ENCODE data around the gene SLC25A29. TPM values are rescaled to one million over a fixed set of nuclear protein-coding genes. Genes with fewer than 3 reads are reported as not detected.
"Not testable (repeated sequence)": the region's sequence is repeated elsewhere in the genome, so short reads cannot be mapped to it uniquely, and the experiment has no call there.

Gene SLC25A29
- total RNA-seq, 1 donor from 2014 or later, result 57.0 TPM

DNA sequence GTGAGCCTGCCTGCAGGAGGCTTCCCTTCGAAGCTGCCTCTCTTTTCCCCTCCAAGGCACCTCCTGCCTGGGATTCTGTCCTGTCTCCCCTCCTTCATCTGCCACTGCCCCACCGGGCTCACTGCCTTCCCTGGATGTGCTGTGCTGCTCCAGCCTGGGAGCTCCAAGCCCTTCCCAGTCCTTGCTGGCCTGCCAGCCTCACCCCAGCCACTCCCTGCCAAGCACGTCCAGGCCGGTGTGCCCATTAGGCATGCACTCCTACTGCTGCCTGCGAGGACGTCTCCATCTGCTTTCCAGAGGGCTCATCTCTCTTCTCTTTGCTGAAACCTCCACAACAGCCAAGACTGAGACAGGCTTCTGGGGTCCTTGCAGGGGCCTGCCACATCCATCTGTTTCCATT lies 8.5 kb upstream of the SLC25A29 start:
- H3K4me1 Mint-ChIP-seq (ENCODE audit: unreplicated experiment), result peaks cover 15% of the 10 kb centered on the region
- H3K36me3 Mint-ChIP-seq (ENCODE audit: unreplicated experiment), result no peaks in the 10 kb centered on the region
- H3K27ac Mint-ChIP-seq (ENCODE audit: unreplicated experiment), result no peak overlapping the region
- no peak overlapping the region for H3K4me3 Mint-ChIP-seq (ENCODE audit: unreplicated experiment)
- no peak for DNase-seq (ENCODE audit: extremely low spot score, unreplicated experiment)
- TF ChIP-seq, protein P1, sequence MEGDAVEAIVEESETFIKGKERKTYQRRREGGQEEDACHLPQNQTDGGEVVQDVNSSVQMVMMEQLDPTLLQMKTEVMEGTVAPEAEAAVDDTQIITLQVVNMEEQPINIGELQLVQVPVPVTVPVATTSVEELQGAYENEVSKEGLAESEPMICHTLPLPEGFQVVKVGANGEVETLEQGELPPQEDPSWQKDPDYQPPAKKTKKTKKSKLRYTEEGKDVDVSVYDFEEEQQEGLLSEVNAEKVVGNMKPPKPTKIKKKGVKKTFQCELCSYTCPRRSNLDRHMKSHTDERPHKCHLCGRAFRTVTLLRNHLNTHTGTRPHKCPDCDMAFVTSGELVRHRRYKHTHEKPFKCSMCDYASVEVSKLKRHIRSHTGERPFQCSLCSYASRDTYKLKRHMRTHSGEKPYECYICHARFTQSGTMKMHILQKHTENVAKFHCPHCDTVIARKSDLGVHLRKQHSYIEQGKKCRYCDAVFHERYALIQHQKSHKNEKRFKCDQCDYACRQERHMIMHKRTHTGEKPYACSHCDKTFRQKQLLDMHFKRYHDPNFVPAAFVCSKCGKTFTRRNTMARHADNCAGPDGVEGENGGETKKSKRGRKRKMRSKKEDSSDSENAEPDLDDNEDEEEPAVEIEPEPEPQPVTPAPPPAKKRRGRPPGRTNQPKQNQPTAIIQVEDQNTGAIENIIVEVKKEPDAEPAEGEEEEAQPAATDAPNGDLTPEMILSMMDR (IDR thresholded peaks at IDR 0.05), result no peak
- no peaks in the 10 kb centered on the region for H3K9me3 Mint-ChIP-seq (ENCODE audit: unreplicated experiment)
- H3K27me3 Mint-ChIP-seq (ENCODE audit: unreplicated experiment), result no peaks in the 10 kb centered on the region

DNA sequence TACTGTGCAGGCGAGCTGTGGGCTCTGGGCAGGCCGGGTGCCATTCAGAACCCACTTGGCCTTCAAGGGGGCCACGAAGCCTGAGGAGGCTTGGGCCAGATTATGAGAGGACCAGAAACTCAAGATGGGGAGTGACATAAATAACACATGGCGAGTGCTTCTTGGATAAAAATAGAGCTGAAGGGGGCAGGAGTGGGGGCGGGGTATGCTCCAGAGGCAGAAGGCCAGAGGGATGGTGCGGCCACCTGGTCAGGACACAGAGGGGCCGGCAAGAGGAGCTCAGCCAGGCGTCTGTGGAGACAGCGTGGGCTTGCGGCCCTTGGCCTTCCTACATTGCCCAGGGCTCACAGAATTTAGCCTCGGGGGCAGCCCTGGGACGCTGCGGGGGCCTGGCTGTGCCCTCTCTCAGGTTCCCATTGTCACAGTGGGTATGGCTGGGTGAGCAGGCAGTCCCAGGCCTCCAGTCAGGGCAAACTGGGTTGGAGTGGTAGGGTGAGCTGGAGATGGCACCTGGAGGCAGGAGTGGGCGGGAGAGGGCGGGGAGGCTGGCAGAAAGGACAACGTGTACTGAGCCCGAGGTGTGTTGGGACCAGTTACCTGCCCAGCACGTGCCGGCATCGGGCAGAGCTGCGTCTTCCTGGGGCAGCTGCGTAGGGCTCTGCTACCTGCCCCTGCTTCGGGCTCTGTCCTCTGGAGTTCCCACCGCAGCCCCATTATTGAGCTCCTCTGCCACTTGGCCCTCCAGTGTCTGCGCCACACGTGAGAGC lies 7.4 kb upstream of the SLC25A29 start:
- H3K4me3 Mint-ChIP-seq (ENCODE audit: unreplicated experiment), result no peak overlapping the region
- H3K27me3 Mint-ChIP-seq (ENCODE audit: unreplicated experiment), result no peaks in the 10 kb centered on the region
- peaks cover 21% of the 10 kb centered on the region for H3K4me1 Mint-ChIP-seq (ENCODE audit: unreplicated experiment)
- no peaks in the 10 kb centered on the region for H3K36me3 Mint-ChIP-seq (ENCODE audit: unreplicated experiment)
- no peaks in the 10 kb centered on the region for H3K9me3 Mint-ChIP-seq (ENCODE audit: unreplicated experiment)
- no peak overlapping the region for H3K27ac Mint-ChIP-seq (ENCODE audit: unreplicated experiment)
- DNase-seq (ENCODE audit: extremely low spot score, unreplicated experiment), result no peak
- TF ChIP-seq, protein P1 (IDR thresholded peaks at IDR 0.05), result no peak

DNA sequence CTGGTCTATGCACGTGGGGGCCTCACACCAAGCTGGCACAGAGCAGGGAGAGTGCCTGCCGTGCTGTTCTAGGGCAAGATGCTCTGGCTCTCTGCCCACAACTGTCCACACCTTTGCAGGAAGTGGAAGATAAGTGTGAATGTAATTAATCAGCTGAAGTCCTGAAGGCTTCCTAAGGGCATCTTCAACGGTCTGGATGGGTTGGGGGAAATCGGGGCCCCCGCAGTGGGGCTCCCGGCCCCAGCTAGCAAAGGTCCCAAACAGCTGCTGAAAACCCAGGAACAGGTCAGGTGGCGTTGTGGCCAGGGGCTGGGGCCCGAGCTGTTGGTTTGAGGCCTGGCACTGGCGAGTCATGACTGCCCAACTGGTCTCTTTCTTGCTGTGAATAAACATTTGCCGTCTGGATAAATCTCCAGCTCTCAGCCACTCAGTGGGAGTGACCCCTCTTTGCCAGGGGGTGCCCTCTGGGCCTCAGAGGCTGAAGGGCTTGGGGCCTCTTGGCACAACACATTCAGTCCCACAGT lies 6.7 kb upstream of the SLC25A29 start:
- no peak overlapping the region for H3K27ac Mint-ChIP-seq (ENCODE audit: unreplicated experiment)
- TF ChIP-seq, protein P1 (IDR thresholded peaks at IDR 0.05), result no peak
- H3K9me3 Mint-ChIP-seq (ENCODE audit: unreplicated experiment), result no peaks in the 10 kb centered on the region
- no peaks in the 10 kb centered on the region for H3K36me3 Mint-ChIP-seq (ENCODE audit: unreplicated experiment)
- DNase-seq (ENCODE audit: extremely low spot score, unreplicated experiment), result no peak
- H3K27me3 Mint-ChIP-seq (ENCODE audit: unreplicated experiment), result no peaks in the 10 kb centered on the region
- peaks cover 28% of the 10 kb centered on the region for H3K4me1 Mint-ChIP-seq (ENCODE audit: unreplicated experiment)
- no peak overlapping the region for H3K4me3 Mint-ChIP-seq (ENCODE audit: unreplicated experiment)

DNA sequence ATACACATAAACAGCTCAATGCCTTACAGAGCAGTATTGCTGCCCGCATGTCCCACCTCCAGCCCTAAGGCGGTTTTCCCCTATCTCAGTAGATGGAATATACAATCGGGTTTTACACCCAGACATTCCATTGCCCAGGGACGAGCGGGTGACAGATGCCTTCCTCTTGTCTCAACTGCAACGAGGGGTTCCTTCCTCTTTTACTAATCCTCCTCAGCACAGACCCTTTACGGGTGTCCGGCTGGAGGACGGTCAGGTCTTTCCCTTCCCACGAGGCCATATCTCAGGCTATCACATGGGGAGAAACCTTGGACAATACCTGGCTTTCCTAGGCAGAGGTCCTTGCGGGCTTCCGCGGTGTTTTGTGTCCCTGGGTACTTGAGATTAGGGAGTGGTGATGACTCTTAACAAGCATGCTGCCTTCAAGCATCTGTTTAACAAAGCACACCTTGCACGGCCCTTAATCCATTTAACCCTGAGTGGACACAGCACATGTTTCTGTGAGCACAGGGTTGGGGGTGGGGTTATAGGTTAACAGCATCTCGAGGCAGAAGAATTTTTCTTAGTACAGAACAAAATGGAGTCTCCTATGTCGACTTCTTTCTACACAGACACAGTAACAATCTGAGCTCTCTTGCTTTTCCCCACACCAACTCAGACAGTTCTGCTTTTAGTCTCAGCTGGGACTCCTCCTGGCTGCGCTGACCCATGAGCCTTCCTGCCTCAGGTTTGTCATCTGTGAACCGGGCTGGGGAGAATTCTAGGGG lies 6.0 kb upstream of the SLC25A29 start:
- H3K27me3 Mint-ChIP-seq (ENCODE audit: unreplicated experiment); H3K27ac Mint-ChIP-seq (ENCODE audit: unreplicated experiment); DNase-seq (ENCODE audit: extremely low spot score, unreplicated experiment); H3K36me3 Mint-ChIP-seq (ENCODE audit: unreplicated experiment); H3K4me3 Mint-ChIP-seq (ENCODE audit: unreplicated experiment); H3K9me3 Mint-ChIP-seq (ENCODE audit: unreplicated experiment): not testable (repeated sequence)
- H3K4me1 Mint-ChIP-seq (ENCODE audit: unreplicated experiment), result peaks cover 32% of the 10 kb centered on the region

DNA sequence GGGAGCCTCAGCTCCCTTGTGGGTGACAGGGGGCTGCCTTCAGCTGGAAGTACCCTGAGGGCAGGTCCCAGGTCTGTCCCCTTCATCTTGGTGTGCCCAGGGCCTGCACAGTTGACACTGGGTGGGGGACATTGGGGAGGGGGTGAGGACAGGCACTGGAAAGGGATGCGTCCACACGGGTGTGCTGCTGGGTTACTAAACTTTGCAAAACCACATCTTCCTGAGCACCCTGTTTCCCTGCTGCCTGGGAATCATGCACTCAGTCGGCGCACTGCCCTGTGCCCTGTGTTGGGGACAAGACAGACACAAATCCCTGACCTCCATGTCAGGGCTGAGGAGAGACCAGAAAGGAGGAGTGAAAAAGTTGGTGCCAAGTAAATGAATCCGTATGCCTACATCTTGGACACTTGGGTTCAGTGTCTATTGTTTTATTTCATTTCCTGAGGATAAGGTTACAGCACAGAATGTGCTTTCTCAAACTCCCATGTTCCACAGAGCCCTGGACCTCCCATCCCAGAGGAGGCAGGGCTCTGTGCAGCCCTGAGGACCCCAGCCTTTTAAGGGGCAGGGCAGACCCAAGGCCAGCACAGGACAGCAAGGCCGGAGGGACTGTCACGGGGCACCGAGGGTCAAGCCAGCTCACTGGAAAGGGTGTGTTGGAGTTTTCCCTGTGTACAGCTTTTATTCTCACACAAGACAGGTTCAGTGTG lies 2.9 kb upstream of the SLC25A29 start:
- Mint-ChIP-seq H3K36me3 (ENCODE audit: unreplicated experiment) (no peaks in the 10 kb centered on the region), H3K4me1 (ENCODE audit: unreplicated experiment) (peaks cover 44% of the 10 kb centered on the region), H3K9me3 (ENCODE audit: unreplicated experiment) (no peaks in the 10 kb centered on the region), H3K27me3 (ENCODE audit: unreplicated experiment) (no peaks in the 10 kb centered on the region), H3K4me3 (ENCODE audit: unreplicated experiment) (peak overlapping the region; percentile 40), H3K27ac (ENCODE audit: unreplicated experiment) (peak overlapping the region; percentile 73)
- TF ChIP-seq, protein P1 (IDR thresholded peaks at IDR 0.05), result no peak
- DNase-seq (ENCODE audit: extremely low spot score, unreplicated experiment), result no peak

DNA sequence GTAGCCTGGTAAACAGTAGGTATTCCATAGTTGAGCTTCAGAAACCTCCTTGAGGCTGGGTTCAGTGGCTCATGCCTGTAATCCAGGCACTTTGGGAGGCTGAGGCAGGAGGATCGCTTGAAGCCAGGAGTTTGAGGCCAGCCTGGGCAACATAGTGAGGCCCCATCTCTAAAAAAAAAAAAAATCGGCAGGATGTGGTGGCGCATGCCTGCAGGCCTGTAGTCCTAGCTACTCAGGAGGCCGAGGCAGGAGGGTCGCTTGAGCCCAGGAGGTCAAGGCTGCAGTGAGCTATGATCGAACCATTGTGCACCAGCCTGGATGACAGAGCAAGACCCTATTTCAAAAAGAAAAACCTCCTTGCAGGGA lies 2.2 kb upstream of the SLC25A29 start:
- Mint-ChIP-seq H3K27ac (ENCODE audit: unreplicated experiment) (peak overlapping the region; percentile 73), H3K4me3 (ENCODE audit: unreplicated experiment) (peak overlapping the region; percentile 40), H3K4me1 (ENCODE audit: unreplicated experiment) (peaks cover 47% of the 10 kb centered on the region)
- H3K27me3 Mint-ChIP-seq (ENCODE audit: unreplicated experiment); DNase-seq (ENCODE audit: extremely low spot score, unreplicated experiment); H3K9me3 Mint-ChIP-seq (ENCODE audit: unreplicated experiment); H3K36me3 Mint-ChIP-seq (ENCODE audit: unreplicated experiment): not testable (repeated sequence)

All from osteocyte (in vitro differentiated cells).